IMR-90 (cell line): ENCODE data around the gene KCNK15. TPM values are rescaled to one million over a fixed set of nuclear protein-coding genes. Genes with fewer than 3 reads are reported as not detected.

Experiments
- ATAC-seq: fragments of 200-7000 bp; cut with Tn5 transposase; 2 replicates; pipeline ENCODE4 v1.9.1; 2020; ENCODE audit warnings: low read depth, mild to moderate bottlenecking, moderate library complexity
- BruUV-seq: library from RNA; stranded (reverse); fragments of 400-500 nt; replicated peaks from 2 replicates; lab custom pipeline; 2021; lab: Mats Ljungman, UMichigan
- CTCF ChIA-PET: fragments of 300-600 bp; formaldehyde crosslinking; extraction: SDS; loops from one replicate; lab custom pipeline; 2021; ENCODE audit warnings: antibody characterized with exemption; lab: Yijun Ruan, JAX
- POLR2A ChIA-PET: fragments of 300-600 bp; sonication (Branson Sonifier 250); formaldehyde crosslinking; loops from one replicate; lab custom pipeline; 2022; ENCODE audit warnings: antibody characterized with exemption; ENCODE audit not compliant: unreplicated experiment; lab: Charles Lee
- DNase-seq: peaks from one replicate; pipeline ENCODE4 v3.0.0; 2013
- H2AFZ ChIP-seq: replicated peaks from 2 replicates; pipeline ENCODE3; 2013; ENCODE audit warnings: low read length, mild to moderate bottlenecking; ENCODE audit not compliant: poor library complexity
- H2AK5ac ChIP-seq: 2 replicates; pipeline ENCODE4 v1.6.1; 2013; ENCODE audit warnings: low read depth, low read length, inconsistent platforms
- H2AK9ac ChIP-seq: replicated peaks from 2 replicates; pipeline ENCODE3; 2013; ENCODE audit warnings: mild to moderate bottlenecking, low read depth, low read length, moderate library complexity; ENCODE audit not compliant: poor library complexity
- H2BK120ac ChIP-seq: 2 replicates; pipeline ENCODE4 v1.6.1; 2013; ENCODE audit warnings: low read depth, low read length, inconsistent platforms
- H2BK15ac ChIP-seq: 3 replicates; pipeline ENCODE4 v1.6.1; 2013; ENCODE audit warnings: low read depth, low read length, inconsistent platforms
- H2BK20ac ChIP-seq: 2 replicates; pipeline ENCODE4 v1.6.1; 2013; ENCODE audit warnings: low read depth, mild to moderate bottlenecking, inconsistent platforms, low read length, moderate library complexity
- H2BK5ac ChIP-seq: 2 replicates; pipeline ENCODE4 v1.6.1; 2013; ENCODE audit warnings: mild to moderate bottlenecking, low read depth, low read length, inconsistent platforms; ENCODE audit not compliant: poor library complexity, severe bottlenecking
- H3K14ac ChIP-seq: replicated peaks from 2 replicates; pipeline ENCODE4 v1.6.1; 2013; ENCODE audit warnings: low read depth, low read length, inconsistent platforms
- H3K18ac ChIP-seq: 2 replicates; pipeline ENCODE4 v1.6.1; 2013; ENCODE audit warnings: low read depth, low read length, control low read depth
- H3K23ac ChIP-seq: 2 replicates; pipeline ENCODE4 v1.6.1; 2013; ENCODE audit warnings: low read depth, low read length, inconsistent platforms
- H3K27ac ChIP-seq: 2 replicates; pipeline ENCODE4 v1.5.1; 2013; ENCODE audit warnings: mild to moderate bottlenecking, control low read depth, low read length; ENCODE audit not compliant: insufficient read depth
- H3K27me3 ChIP-seq: 2 replicates; pipeline ENCODE4 v1.6.1; 2013; ENCODE audit warnings: low read length; ENCODE audit not compliant: control insufficient read depth, insufficient read depth
- H3K36me3 ChIP-seq: 2 replicates; pipeline ENCODE4 v1.6.1; 2013; ENCODE audit warnings: low read length, mixed read lengths; ENCODE audit not compliant: control insufficient read depth, insufficient read depth
- H3K4ac ChIP-seq: 2 replicates; pipeline ENCODE4 v1.6.1; 2013; ENCODE audit warnings: low read depth, low read length, inconsistent platforms
- H3K4me1 ChIP-seq: 2 replicates; pipeline ENCODE4 v1.6.1; 2013; ENCODE audit warnings: low read length, mixed read lengths; ENCODE audit not compliant: control insufficient read depth, insufficient read depth
- H3K4me2 ChIP-seq: 2 replicates; pipeline ENCODE4 v1.6.1; 2013; ENCODE audit warnings: low read depth, mild to moderate bottlenecking, control low read depth, low read length, moderate library complexity
- H3K4me3 ChIP-seq: 2 replicates; pipeline ENCODE4 v1.5.1; 2013; ENCODE audit warnings: low read depth, mild to moderate bottlenecking, control low read depth, low read length, moderate library complexity; ENCODE audit not compliant: insufficient read depth
- H3K56ac ChIP-seq: 2 replicates; pipeline ENCODE4 v1.6.1; 2013; ENCODE audit warnings: low read length, inconsistent platforms; ENCODE audit not compliant: insufficient read depth; ENCODE audit errors: extremely low read depth
- H3K79me1 ChIP-seq, 2 experiments: 2 replicates each; pipeline ENCODE4 v1.6.1; 2013; ENCODE audit warnings: low read length in 2 of 2, inconsistent platforms in 1 of 2, low read depth in 1 of 2
- H3K9ac ChIP-seq: 2 replicates; pipeline ENCODE4 v1.6.1; 2013; ENCODE audit warnings: low read depth, low read length, control low read depth
- H3K9me1 ChIP-seq: 2 replicates; pipeline ENCODE4 v1.6.1; 2013; ENCODE audit warnings: low read length, inconsistent platforms; ENCODE audit not compliant: insufficient read depth
- H3K9me3 ChIP-seq: 2 replicates; pipeline ENCODE4 v1.6.1; 2013; ENCODE audit warnings: low read length; ENCODE audit not compliant: control insufficient read depth, insufficient read depth
- H4K20me1 ChIP-seq: 2 replicates; pipeline ENCODE4 v1.6.1; 2013; ENCODE audit warnings: low read length, inconsistent platforms; ENCODE audit not compliant: insufficient read depth
- H4K5ac ChIP-seq: 2 replicates; pipeline ENCODE4 v1.6.1; 2013; ENCODE audit warnings: mild to moderate bottlenecking, low read depth, low read length, control low read depth
- H4K8ac ChIP-seq, 2 experiments: 2 replicates each; pipeline ENCODE4 v1.6.1; 2013; ENCODE audit warnings: low read depth in 2 of 2, low read length in 2 of 2, control low read depth in 1 of 2, inconsistent platforms in 1 of 2
- H4K91ac ChIP-seq: 2 replicates; pipeline ENCODE4 v1.6.1; 2013; ENCODE audit warnings: low read depth, low read length, inconsistent platforms; ENCODE audit not compliant: insufficient read depth
- BHLHE40 ChIP-seq: fragments of 150-350 bp; IDR thresholded peaks from 2 replicates; pipeline ENCODE4 v1.6.1; 2016; ENCODE audit warnings: mild to moderate bottlenecking, low read depth, low read length
- CHD1 ChIP-seq: IDR thresholded peaks from 2 replicates; pipeline ENCODE4 v1.6.1; 2012; ENCODE audit warnings: low read depth, low read length, improper control_type of control experiment
- CTCF ChIP-seq: conservative IDR thresholded peaks from 2 replicates; pipeline ENCODE4 v1.5.1; 2012; ENCODE audit warnings: mild to moderate bottlenecking, low read depth, low read length, improper control_type of control experiment
- MAFK ChIP-seq: IDR thresholded peaks from 2 replicates; pipeline ENCODE4 v1.6.1; 2012; ENCODE audit warnings: low read depth, low read length, improper control_type of control experiment
- MAZ ChIP-seq: IDR thresholded peaks from 2 replicates; pipeline ENCODE4 v1.6.1; 2012; ENCODE audit warnings: low read depth, mild to moderate bottlenecking, low read length, improper control_type of control experiment, moderate library complexity, borderline replicate concordance
- MXI1 ChIP-seq: IDR thresholded peaks from 2 replicates; pipeline ENCODE4 v1.6.1; 2012; ENCODE audit warnings: low read depth, mild to moderate bottlenecking, low read length, moderate library complexity, borderline replicate concordance
- RAD21 ChIP-seq: IDR thresholded peaks from 2 replicates; pipeline ENCODE4 v1.6.1; 2012; ENCODE audit warnings: low read length, improper control_type of control experiment
- RFX5 ChIP-seq: IDR thresholded peaks from 2 replicates; pipeline ENCODE4 v1.8.0; 2012; ENCODE audit warnings: low read depth, mild to moderate bottlenecking, low read length, moderate library complexity
- USF2 ChIP-seq: fragments of 150-350 bp; IDR thresholded peaks from 2 replicates; pipeline ENCODE4 v1.6.1; 2017; ENCODE audit warnings: mild to moderate bottlenecking, antibody characterized with exemption, low read length, low read depth
- WGBS, 2 experiments: methylation state at CpG; one replicate each; pipeline versions ENCODE4 v1.1.5 to v1.1.7; 2013; ENCODE audit warnings: missing lambda C conversion rate in 2 of 2; ENCODE audit not compliant: insufficient read length in 1 of 2; ENCODE audit errors: extremely low coverage in 2 of 2; 5-methylcytosine and 5-hydroxymethylcytosine counted together
- dilution Hi-C: fragments of 300-500 bp; cut with HindIII; formaldehyde crosslinking; loops from one replicate; pipeline ENCODE4 v1.14.3; 2018; ENCODE audit warnings: low sequenced_read_pairs; ENCODE audit not compliant: unreplicated experiment
- in situ Hi-C: fragments of 300-500 bp; cut with MboI; formaldehyde crosslinking; loops from 3 replicates; pipeline ENCODE4 v1.14.3; 2019; ENCODE audit warnings: low sequenced_read_pairs, inconsistent platforms, mixed read lengths
- intact Hi-C: fragments of 100-400 bp; cut with micrococcal nuclease; formaldehyde crosslinking; loops from 2 replicates; pipeline ENCODE4 v1.10.0; 2022
- polyA plus RNA-seq, 3 experiments: library from polyadenylated mRNA; depleted of rRNA; stranded (reverse); fragments of >200 nt; gene quantifications; 2 replicates each; pipeline ENCODE4 v1.2.3, GENCODE V29; 2012; ENCODE audit warnings: low replicate concordance in 1 of 3
- total RNA-seq: library from RNA; depleted of rRNA; stranded (reverse); fragments of >200 nt; gene quantifications from 2 replicates; pipeline ENCODE4 v1.2.3, GENCODE V29; 2012

Gene KCNK15
- total and polyA plus RNA-seq, 2 of the 4 experiments (the other 2 are of a cell fraction): not detected

- Histone ChIP-seq H2AFZ (no peak overlapping the region), H3K14ac (no peak overlapping the region), H3K79me1 (no peaks in the 10 kb centered on the region), H3K56ac (no peak overlapping the region), H3K18ac (no peak overlapping the region), H3K9me3 (no peaks in the 10 kb centered on the region), H2BK20ac (no peak overlapping the region), H2BK5ac (no peak overlapping the region), H2AK9ac (no peak overlapping the region), H3K9ac (no peak overlapping the region), H3K4me2 (no peak overlapping the region), H3K23ac (no peak overlapping the region), H3K4me3 (no peak overlapping the region), H4K20me1 (no peaks in the 10 kb centered on the region), H3K9me1 (peaks cover 4% of the 10 kb centered on the region; the same call in 1 of the 2 replicates), H2BK15ac (no peak overlapping the region), H3K4me1 (no peaks in the 10 kb centered on the region), H3K36me3 (no peaks in the 10 kb centered on the region), H4K5ac (no peak overlapping the region), H4K91ac (no peak overlapping the region), H3K4ac (no peak overlapping the region), H2AK5ac (no peak overlapping the region), H3K27me3 (peaks cover 39% of the 10 kb centered on the region), H3K27ac (no peak overlapping the region), H4K8ac (no peak overlapping the region), H2BK120ac (no peak overlapping the region)
- in situ Hi-C loops: no loop called here
- ATAC-seq (no peak), DNase-seq (no peak)
- CTCF ChIA-PET: no interaction called here
- intact Hi-C loops: no loop called here
- WGBS, 2 experiments: no CpG with 5 or more reads among the region's 5 CpGs
- dilution Hi-C loops: no loop called here
- BruUV-seq: no TSS peak
- no peak for TF ChIP-seq USF2
- no peak for TF ChIP-seq RAD21
- no peak for TF ChIP-seq MAFK
- TF ChIP-seq RFX5: no peak
- no peak for TF ChIP-seq MXI1
- no peak for TF ChIP-seq CTCF
- TF ChIP-seq BHLHE40: no peak
- no peak for TF ChIP-seq MAZ
- TF ChIP-seq CHD1: no peak
- POLR2A ChIA-PET: no interaction called here
These were observed 23.8 kb downstream of the KCNK15 start for GRCh38 chr20:44769481-44769863.
